Measurements from ENCODE around the gene KIR3DL2. TPM values are rescaled to one million over a fixed set of nuclear protein-coding genes. Genes with fewer than 3 reads are reported as not detected.

KIR3DL2 gene
- total RNA-seq, 1 donor from 2014 or later = not detected

DNA sequence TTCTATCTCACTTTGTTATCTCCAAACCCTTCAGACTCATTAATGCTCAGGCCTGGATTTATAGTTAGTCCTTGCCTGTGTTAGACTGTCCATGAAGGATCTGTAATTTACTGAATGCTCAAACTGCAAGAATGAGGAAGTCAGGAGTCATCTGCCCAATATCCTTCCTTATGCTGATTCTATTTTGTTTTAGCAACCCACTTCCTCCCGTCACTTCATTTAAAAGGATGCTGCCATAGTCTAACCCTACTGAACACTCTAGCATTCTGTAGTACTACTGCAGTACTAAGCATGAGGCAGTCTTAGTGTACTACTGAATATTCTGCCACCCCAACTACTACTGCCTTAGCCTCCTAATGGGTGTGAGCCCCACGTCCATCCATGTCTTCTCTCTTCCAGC is 25.3 kb downstream of the KIR3DL2 start:
- TF ChIP-seq, protein P1, sequence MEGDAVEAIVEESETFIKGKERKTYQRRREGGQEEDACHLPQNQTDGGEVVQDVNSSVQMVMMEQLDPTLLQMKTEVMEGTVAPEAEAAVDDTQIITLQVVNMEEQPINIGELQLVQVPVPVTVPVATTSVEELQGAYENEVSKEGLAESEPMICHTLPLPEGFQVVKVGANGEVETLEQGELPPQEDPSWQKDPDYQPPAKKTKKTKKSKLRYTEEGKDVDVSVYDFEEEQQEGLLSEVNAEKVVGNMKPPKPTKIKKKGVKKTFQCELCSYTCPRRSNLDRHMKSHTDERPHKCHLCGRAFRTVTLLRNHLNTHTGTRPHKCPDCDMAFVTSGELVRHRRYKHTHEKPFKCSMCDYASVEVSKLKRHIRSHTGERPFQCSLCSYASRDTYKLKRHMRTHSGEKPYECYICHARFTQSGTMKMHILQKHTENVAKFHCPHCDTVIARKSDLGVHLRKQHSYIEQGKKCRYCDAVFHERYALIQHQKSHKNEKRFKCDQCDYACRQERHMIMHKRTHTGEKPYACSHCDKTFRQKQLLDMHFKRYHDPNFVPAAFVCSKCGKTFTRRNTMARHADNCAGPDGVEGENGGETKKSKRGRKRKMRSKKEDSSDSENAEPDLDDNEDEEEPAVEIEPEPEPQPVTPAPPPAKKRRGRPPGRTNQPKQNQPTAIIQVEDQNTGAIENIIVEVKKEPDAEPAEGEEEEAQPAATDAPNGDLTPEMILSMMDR (IDR thresholded peaks at IDR 0.05; ENCODE audit: insufficient read depth, low read depth, low read length) = no peak
- TF ChIP-seq EZH2 (IDR thresholded peaks at IDR 0.05; ENCODE audit: insufficient read depth, low read length) = no peak
- no peaks in the 10 kb centered on the region for H3K36me3 Mint-ChIP-seq (ENCODE audit: low read depth, unreplicated experiment)
- no peaks in the 10 kb centered on the region for H3K4me1 Mint-ChIP-seq (ENCODE audit: low read depth, unreplicated experiment)
- no peaks in the 10 kb centered on the region for H3K36me3 ChIP-seq (ENCODE audit: insufficient read depth, low read length)
- H3K4me2 ChIP-seq (ENCODE audit: low read length) = no peak overlapping the region
- no peak for DNase-seq (ENCODE audit: low read depth)
- no peak for FAIRE-seq
- H3K27ac Mint-ChIP-seq (ENCODE audit: unreplicated experiment) = no peak overlapping the region
- H3K9me3 Mint-ChIP-seq (ENCODE audit: unreplicated experiment) = peaks cover 3% of the 10 kb centered on the region
- no peak overlapping the region for H3K4me3 ChIP-seq (ENCODE audit: insufficient read depth, low read depth, low read length)
- no peak overlapping the region for H3K9ac ChIP-seq (ENCODE audit: low read length)
- H3K27me3 Mint-ChIP-seq (ENCODE audit: low read depth, unreplicated experiment) = peaks cover 3% of the 10 kb centered on the region
- H3K4me1 ChIP-seq (ENCODE audit: insufficient read depth, low read length) = no peaks in the 10 kb centered on the region
- H3K4me3 Mint-ChIP-seq (ENCODE audit: unreplicated experiment) = no peak overlapping the region
- no peak overlapping the region for H2AFZ ChIP-seq (ENCODE audit: low read depth, low read length)
- no peaks in the 10 kb centered on the region for H3K27me3 ChIP-seq (ENCODE audit: insufficient read depth, low read length)
- H3K9me3 ChIP-seq (ENCODE audit: insufficient read depth, low read depth, low read length) = no peaks in the 10 kb centered on the region
- no peaks in the 10 kb centered on the region for H4K20me1 ChIP-seq (ENCODE audit: insufficient read depth, low read length)
- no peaks in the 10 kb centered on the region for H3K79me2 ChIP-seq (ENCODE audit: insufficient read depth, low read length)
- H3K27ac ChIP-seq (ENCODE audit: low read depth, low read length) = no peak overlapping the region

DNA sequence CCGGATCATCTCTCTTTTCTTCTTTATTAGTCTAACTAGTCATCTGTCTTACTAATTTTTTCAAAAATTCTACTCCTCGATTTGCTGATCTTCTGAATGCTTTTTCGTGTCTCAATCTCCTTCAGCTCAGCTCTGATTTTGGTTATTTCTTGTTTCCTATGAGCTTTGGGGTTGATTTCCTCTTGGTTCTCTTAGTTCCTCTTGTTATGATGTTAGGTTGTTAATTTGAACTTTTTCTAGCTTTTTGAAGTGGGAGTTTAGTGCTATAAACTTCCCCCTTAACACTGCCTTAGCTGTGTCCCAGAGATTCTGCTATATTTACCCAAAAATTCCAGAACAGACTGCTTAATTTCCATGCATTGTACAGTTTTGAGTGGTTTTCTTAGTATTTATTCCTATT is 27.2 kb downstream of the KIR3DL2 start:
- Mint-ChIP-seq H3K9me3 (ENCODE audit: unreplicated experiment) (peaks cover under 1% of the 10 kb centered on the region), H3K36me3 (ENCODE audit: low read depth, unreplicated experiment) (no peaks in the 10 kb centered on the region), H3K4me3 (ENCODE audit: unreplicated experiment) (no peak overlapping the region), H3K27me3 (ENCODE audit: low read depth, unreplicated experiment) (peaks cover 10% of the 10 kb centered on the region), H3K4me1 (ENCODE audit: low read depth, unreplicated experiment) (no peaks in the 10 kb centered on the region), H3K27ac (ENCODE audit: unreplicated experiment) (no peak overlapping the region)
- DNase-seq (ENCODE audit: low read depth) (no peak), FAIRE-seq (no peak)
- H4K20me1 ChIP-seq (ENCODE audit: insufficient read depth, low read length) = no peaks in the 10 kb centered on the region
- H3K4me2 ChIP-seq (ENCODE audit: low read length) = no peak overlapping the region
- no peaks in the 10 kb centered on the region for H3K79me2 ChIP-seq (ENCODE audit: insufficient read depth, low read length)
- H3K27me3 ChIP-seq (ENCODE audit: insufficient read depth, low read length) = no peaks in the 10 kb centered on the region
- no peak overlapping the region for H3K27ac ChIP-seq (ENCODE audit: low read depth, low read length)
- H3K9me3 ChIP-seq (ENCODE audit: insufficient read depth, low read depth, low read length) = no peaks in the 10 kb centered on the region
- TF ChIP-seq, protein P1 (IDR thresholded peaks at IDR 0.05; ENCODE audit: insufficient read depth, low read depth, low read length) = no peak
- no peak for TF ChIP-seq EZH2 (IDR thresholded peaks at IDR 0.05; ENCODE audit: insufficient read depth, low read length)
- H3K4me3 ChIP-seq (ENCODE audit: insufficient read depth, low read depth, low read length) = no peak overlapping the region
- no peaks in the 10 kb centered on the region for H3K36me3 ChIP-seq (ENCODE audit: insufficient read depth, low read length)
- no peak overlapping the region for H3K9ac ChIP-seq (ENCODE audit: low read length)
- H2AFZ ChIP-seq (ENCODE audit: low read depth, low read length) = no peak overlapping the region
- H3K4me1 ChIP-seq (ENCODE audit: insufficient read depth, low read length) = no peaks in the 10 kb centered on the region

DNA sequence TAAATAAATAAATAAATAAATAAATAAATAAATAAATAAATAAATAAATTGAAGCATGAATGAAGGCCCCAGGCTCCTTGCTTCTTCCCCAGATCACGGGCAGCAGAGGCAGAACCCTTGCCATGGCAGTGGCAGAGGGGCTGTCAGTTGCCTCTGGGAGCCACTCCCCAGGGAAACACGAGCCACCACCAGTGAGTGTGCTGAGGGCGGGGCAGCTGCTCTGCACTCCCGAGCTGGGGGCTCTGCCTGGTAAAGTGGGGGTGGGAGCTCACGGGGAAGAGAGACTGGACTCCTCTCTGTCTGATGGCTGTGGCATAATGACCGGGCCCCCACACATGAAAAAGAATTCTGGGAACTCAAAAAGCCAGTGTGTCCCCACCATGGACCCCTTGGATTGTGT is 31.6 kb downstream of the KIR3DL2 start:
- H4K20me1 ChIP-seq (ENCODE audit: insufficient read depth, low read length) = no peaks in the 10 kb centered on the region
- no peak for DNase-seq (ENCODE audit: low read depth)
- no peaks in the 10 kb centered on the region for H3K4me1 Mint-ChIP-seq (ENCODE audit: low read depth, unreplicated experiment)
- H3K4me3 Mint-ChIP-seq (ENCODE audit: unreplicated experiment) = no peak overlapping the region
- peaks cover 2% of the 10 kb centered on the region for H3K9me3 Mint-ChIP-seq (ENCODE audit: unreplicated experiment)
- no peaks in the 10 kb centered on the region for H3K9me3 ChIP-seq (ENCODE audit: insufficient read depth, low read depth, low read length)
- no peaks in the 10 kb centered on the region for H3K79me2 ChIP-seq (ENCODE audit: insufficient read depth, low read length)
- no peak for TF ChIP-seq EZH2 (IDR thresholded peaks at IDR 0.05; ENCODE audit: insufficient read depth, low read length)
- TF ChIP-seq, protein P1 (IDR thresholded peaks at IDR 0.05; ENCODE audit: insufficient read depth, low read depth, low read length) = no peak
- no peak overlapping the region for H3K4me3 ChIP-seq (ENCODE audit: insufficient read depth, low read depth, low read length)
- H3K36me3 Mint-ChIP-seq (ENCODE audit: low read depth, unreplicated experiment) = no peaks in the 10 kb centered on the region
- H3K4me2 ChIP-seq (ENCODE audit: low read length) = no peak overlapping the region
- no peak overlapping the region for H2AFZ ChIP-seq (ENCODE audit: low read depth, low read length)
- no peak overlapping the region for H3K27ac Mint-ChIP-seq (ENCODE audit: unreplicated experiment)
- H3K27me3 ChIP-seq (ENCODE audit: insufficient read depth, low read length) = no peaks in the 10 kb centered on the region
- H3K9ac ChIP-seq (ENCODE audit: low read length) = no peak overlapping the region
- FAIRE-seq = no peak
- peaks cover 10% of the 10 kb centered on the region for H3K27me3 Mint-ChIP-seq (ENCODE audit: low read depth, unreplicated experiment)
- no peak overlapping the region for H3K27ac ChIP-seq (ENCODE audit: low read depth, low read length)
- H3K36me3 ChIP-seq (ENCODE audit: insufficient read depth, low read length) = no peaks in the 10 kb centered on the region
- H3K4me1 ChIP-seq (ENCODE audit: insufficient read depth, low read length) = no peaks in the 10 kb centered on the region
